HepG2 (cell line): ENCODE data around the gene PCGF3. TPM values are rescaled to one million over a fixed set of nuclear protein-coding genes. Genes with fewer than 3 reads are reported as not detected.

Source experiments
- DBP ChIP-seq: sonication (generic); formaldehyde crosslinking; IDR thresholded peaks from 2 replicates; pipeline ENCODE4 v1.4.0; 2020; ENCODE audit warnings: missing genetic modification reagents; ENCODE audit errors: not compliant biosample characterization
- DNMT1 ChIP-seq: sonication (generic); formaldehyde crosslinking; IDR thresholded peaks from 2 replicates; pipeline ENCODE4 v1.5.1; 2020; ENCODE audit warnings: mild to moderate bottlenecking, missing genetic modification reagents
- HES4 ChIP-seq: sonication (generic); formaldehyde crosslinking; IDR thresholded peaks from 2 replicates; pipeline ENCODE4 v1.9.0; 2021; ENCODE audit warnings: mild to moderate bottlenecking, missing genetic modification reagents, borderline replicate concordance
- HIC2 ChIP-seq: sonication (generic); formaldehyde crosslinking; IDR thresholded peaks from 2 replicates; pipeline ENCODE4 v1.9.0; 2022; ENCODE audit warnings: low read depth, missing genetic modification reagents
- MAX ChIP-seq: IDR thresholded peaks from 2 replicates; pipeline ENCODE4 v1.6.1; 2012; ENCODE audit warnings: inconsistent platforms
- PBX2 ChIP-seq: IDR thresholded peaks from 2 replicates; pipeline ENCODE4 v1.6.1; 2016; ENCODE audit warnings: control low read depth
- PTBP1 ChIP-seq: fragments of 200-400 bp; formaldehyde crosslinking; IDR thresholded peaks from 2 replicates; pipeline ENCODE4 v1.6.1; 2018; ENCODE audit warnings: low read length, low read depth; ENCODE audit not compliant: poor library complexity, severe bottlenecking
- SIN3B ChIP-seq: fragments of 150-350 bp; IDR thresholded peaks from 2 replicates; pipeline ENCODE4 v1.6.1; 2014; ENCODE audit warnings: low read length
- TEF ChIP-seq: sonication (generic); formaldehyde crosslinking; IDR thresholded peaks from 2 replicates; pipeline ENCODE4 v1.5.0; 2020; ENCODE audit warnings: missing genetic modification reagents
- TGIF2 ChIP-seq: IDR thresholded peaks from 2 replicates; pipeline ENCODE4 v1.6.1; 2016; ENCODE audit warnings: control low read depth, missing compliant biosample characterization
- USF2 ChIP-seq, 2 experiments: sonication (generic) in 1 of 2; formaldehyde crosslinking in 1 of 2; IDR thresholded peaks; 2 replicates each; pipeline versions ENCODE4 v1.5.1 to v1.6.1; 2011 to 2020; ENCODE audit warnings: borderline replicate concordance in 1 of 2, low read depth in 1 of 2, low read length in 1 of 2, mild to moderate bottlenecking in 1 of 2, missing genetic modification reagents in 1 of 2, moderate library complexity in 1 of 2
- YY1 ChIP-seq: IDR thresholded peaks from 2 replicates; pipeline ENCODE4 v1.6.1; 2011; ENCODE audit warnings: low read length, low read depth, moderate library complexity, mild to moderate bottlenecking; ENCODE audit not compliant: insufficient read depth, insufficient replicate concordance
- ZFP82 ChIP-seq: sonication (generic); formaldehyde crosslinking; IDR thresholded peaks from 2 replicates; pipeline ENCODE4 v1.5.1; 2020; ENCODE audit warnings: mild to moderate bottlenecking, missing genetic modification reagents, borderline replicate concordance
- ZMAT3 ChIP-seq: sonication (generic); formaldehyde crosslinking; conservative IDR thresholded peaks from 2 replicates; pipeline ENCODE4 v1.7.0; 2021; ENCODE audit warnings: missing genetic modification reagents
- ZNF280B ChIP-seq: sonication (generic); formaldehyde crosslinking; IDR thresholded peaks from 2 replicates; pipeline ENCODE4 v1.5.0; 2020; ENCODE audit warnings: missing genetic modification reagents, mild to moderate bottlenecking, borderline replicate concordance
- ZNF704 ChIP-seq: sonication (generic); formaldehyde crosslinking; IDR thresholded peaks from 2 replicates; pipeline ENCODE4 v1.8.1; 2023; ENCODE audit warnings: mild to moderate bottlenecking, inconsistent platforms, moderate library complexity, missing genetic modification reagents, borderline replicate concordance
- ZNF788 ChIP-seq: sonication (generic); formaldehyde crosslinking; IDR thresholded peaks from 2 replicates; pipeline ENCODE4 v1.5.0; 2020; ENCODE audit warnings: mild to moderate bottlenecking, missing genetic modification reagents, borderline replicate concordance
- polyA plus RNA-seq, 8 experiments: library from polyadenylated mRNA; depleted of rRNA in 3 of 8; stranded (reverse) in 7 of 8; unstranded in 1 of 8; fragments of >200 nt; fragmentation: Illumina TruSeq in 4 of 8; extraction: Trizol in 4 of 8; gene quantifications; 2 replicates each; pipeline versions ENCODE4 v1.2.1 to v1.2.3, GENCODE V29; 2011 to 2016; ENCODE audit warnings: low read depth in 4 of 8, missing spikeins in 1 of 8, mixed read lengths in 1 of 8; ENCODE audit not compliant: insufficient read depth in 1 of 8
- total RNA-seq, 5 experiments: library from RNA; depleted of rRNA; stranded (reverse); fragments of >200 nt; fragmentation: Illumina TruSeq; extraction: Trizol; gene quantifications; 2 replicates each; pipeline ENCODE4 v1.2.3, GENCODE V29; 2016; ENCODE audit warnings: low read depth in 1 of 5

Gene PCGF3
- total and polyA plus RNA-seq, 2 of the 13 experiments (the other 11 are each of a cell fraction or from before 2014, with no cell fraction given), result 28.6 to 66.2 TPM

- TF ChIP-seq USF2 (IDR thresholded peaks at IDR 0.05; ENCODE audit: low read depth, low read length), result peak; percentile 99
- TF ChIP-seq USF2 (CRISPR knock-in tag; IDR thresholded peaks at IDR 0.05; ENCODE audit: borderline replicate concordance), result peak; percentile 100; the same call in 1 of the 2 replicates
- peak; percentile 7 for TF ChIP-seq ZNF280B (CRISPR knock-in tag)
- TF ChIP-seq PBX2, result no peak
- TF ChIP-seq TGIF2 (CRISPR knock-in tag), result no peak
- TF ChIP-seq MAX, result peak; percentile 40; the same call in 1 of the 2 replicates
- peak; percentile 69 for TF ChIP-seq HES4
- no peak for TF ChIP-seq SIN3B
- peak; percentile 73 for TF ChIP-seq TEF (CRISPR knock-in tag)
- 0 out of 2 replicates have a peak, but pooled peaks have one; percentile 55 for TF ChIP-seq ZMAT3
- TF ChIP-seq DBP (CRISPR knock-in tag), result peak; percentile 84
- TF ChIP-seq PTBP1, result no peak
- TF ChIP-seq DNMT1 (CRISPR knock-in tag), result 0 out of 2 replicates have a peak, but pooled peaks have one; percentile 45
- peak; percentile 70 for TF ChIP-seq ZFP82 (CRISPR knock-in tag)
- TF ChIP-seq ZNF788, result no peak; the same call in 1 of the 2 replicates
- TF ChIP-seq YY1, result peak; percentile 95
- 0 out of 2 replicates have a peak, but pooled peaks have one; percentile 12 for TF ChIP-seq ZNF704 (CRISPR knock-in tag)
- peak; percentile 17; the same call in 1 of the 2 replicates for TF ChIP-seq HIC2 (CRISPR knock-in tag)
Observed at GRCh38 chr4:781493-782216, 76.0 kb downstream of the PCGF3 start (continued).
